ENCODE data around the gene SLX4IP.
"Not testable (repeated sequence)": the region's sequence is repeated elsewhere in the genome, so short reads cannot be mapped to it uniquely, and the experiment has no call there.

SLX4IP gene

DNA sequence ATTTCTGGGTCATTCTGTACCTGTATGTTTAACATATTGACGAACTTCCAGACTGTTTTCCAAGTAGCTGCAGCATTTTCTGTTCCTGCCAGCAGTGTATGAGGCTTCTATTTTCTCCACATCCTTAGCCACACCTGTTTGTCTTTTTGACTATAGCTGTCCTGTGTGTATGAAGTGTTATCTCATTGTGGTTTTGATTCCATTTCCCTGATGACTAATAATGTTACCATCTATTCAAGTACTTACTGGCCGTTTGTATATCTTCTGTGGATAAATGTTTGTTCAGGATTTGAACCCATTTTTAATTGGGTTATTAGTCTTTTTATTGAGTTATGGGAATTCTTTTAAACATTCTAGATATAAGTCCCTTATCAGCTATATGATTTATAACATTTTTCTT is 143.5 kb downstream of the SLX4IP start:
- DNase-seq: no peak

GRCh38 chr20:10579942-10580341 is 144.8 kb downstream of the SLX4IP start:
- no peak for DNase-seq

GRCh38 chr20:10580700-10581099 is 145.6 kb downstream of the SLX4IP start:
- DNase-seq: no peak

- no peak for DNase-seq
Measured at GRCh38 chr20:10581823-10582222, 146.7 kb downstream of the SLX4IP start.

DNA sequence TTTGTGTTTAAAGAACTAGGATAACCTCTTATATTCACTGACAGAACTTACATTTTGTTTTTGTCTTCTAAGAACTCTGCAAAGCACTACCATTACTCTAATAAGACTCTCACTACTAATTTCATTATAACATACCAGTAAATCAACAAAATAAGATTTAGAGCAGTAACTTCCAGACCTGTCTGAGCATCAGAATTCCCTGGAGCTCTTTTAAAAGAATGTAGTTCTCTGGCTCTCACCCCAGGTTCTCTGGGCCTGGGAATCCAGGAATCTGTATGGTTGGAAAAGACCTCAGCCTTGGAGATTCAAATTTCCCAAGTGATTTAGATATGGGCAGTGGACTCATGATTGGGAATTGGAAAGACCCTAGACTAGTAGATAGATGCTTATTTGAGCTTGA is 149.3 kb downstream of the SLX4IP start:
- DNase-seq: no peak

GRCh38 chr20:10585308-10585707 is 150.2 kb downstream of the SLX4IP start:
- no peak for DNase-seq

GRCh38 chr20:10586296-10586695 is 151.2 kb downstream of the SLX4IP start:
- no peak for DNase-seq

GRCh38 chr20:10590446-10590845 is 155.3 kb downstream of the SLX4IP start:
- not testable (repeated sequence) for DNase-seq

GRCh38 chr20:10590950-10591671 is 156.0 kb downstream of the SLX4IP start:
- no peak for DNase-seq

DNA sequence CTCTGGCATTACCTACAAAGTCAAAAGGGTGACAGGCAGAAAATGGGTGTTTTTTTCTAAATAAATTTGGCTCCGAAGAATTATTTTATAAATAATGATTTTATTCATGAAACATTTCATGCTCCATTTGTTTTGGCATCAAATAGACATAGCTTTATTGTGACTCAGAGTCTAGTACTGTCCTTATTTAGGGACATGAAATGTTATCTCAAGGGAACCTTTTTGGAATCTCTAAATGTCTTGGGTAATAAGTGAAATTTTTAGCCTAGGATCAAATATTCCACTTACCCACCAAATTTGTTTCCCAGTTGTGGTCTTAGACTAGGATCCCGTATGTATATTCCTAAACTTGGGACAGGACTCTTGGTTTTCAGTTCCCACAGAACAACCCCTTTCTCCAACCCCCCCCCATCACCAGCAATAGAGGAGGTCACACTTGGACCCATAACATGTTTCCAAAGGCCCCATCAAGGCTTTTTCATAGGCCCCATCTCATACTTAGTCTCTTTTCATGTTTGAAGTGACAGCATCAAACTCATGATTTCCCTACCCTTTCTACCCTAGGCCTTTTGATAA is 156.9 kb downstream of the SLX4IP start:
- DNase-seq: no peak

- no peak for DNase-seq
Measured at GRCh38 chr20:10594296-10594868, 159.3 kb downstream of the SLX4IP start.

GRCh38 chr20:10595266-10595665 is 160.2 kb downstream of the SLX4IP start:
- DNase-seq: no peak

DNA sequence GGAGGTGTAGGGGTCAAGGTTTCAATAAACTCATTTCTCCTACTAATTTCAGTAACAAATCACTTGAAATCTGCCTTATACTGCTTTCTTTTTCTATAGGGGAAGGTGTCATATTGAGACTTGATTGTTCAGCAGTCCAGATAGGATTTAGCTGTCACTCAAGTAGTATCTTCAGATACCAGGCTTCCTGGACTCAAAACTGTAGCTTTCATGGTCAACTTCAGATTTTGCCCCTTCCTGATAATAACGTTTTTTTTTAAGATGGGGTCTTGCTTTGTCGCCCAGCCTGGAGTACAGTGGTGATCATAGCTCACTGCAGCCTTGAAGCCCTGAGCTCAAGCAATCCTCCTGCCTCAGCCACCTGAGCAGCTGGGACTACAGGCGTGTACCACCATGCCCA is 160.9 kb downstream of the SLX4IP start:
- DNase-seq: no peak

- no peak for DNase-seq
Measured at GRCh38 chr20:10596710-10597121, 161.6 kb downstream of the SLX4IP start.

GRCh38 chr20:10597637-10598036 is 162.5 kb downstream of the SLX4IP start:
- no peak for DNase-seq

DNA sequence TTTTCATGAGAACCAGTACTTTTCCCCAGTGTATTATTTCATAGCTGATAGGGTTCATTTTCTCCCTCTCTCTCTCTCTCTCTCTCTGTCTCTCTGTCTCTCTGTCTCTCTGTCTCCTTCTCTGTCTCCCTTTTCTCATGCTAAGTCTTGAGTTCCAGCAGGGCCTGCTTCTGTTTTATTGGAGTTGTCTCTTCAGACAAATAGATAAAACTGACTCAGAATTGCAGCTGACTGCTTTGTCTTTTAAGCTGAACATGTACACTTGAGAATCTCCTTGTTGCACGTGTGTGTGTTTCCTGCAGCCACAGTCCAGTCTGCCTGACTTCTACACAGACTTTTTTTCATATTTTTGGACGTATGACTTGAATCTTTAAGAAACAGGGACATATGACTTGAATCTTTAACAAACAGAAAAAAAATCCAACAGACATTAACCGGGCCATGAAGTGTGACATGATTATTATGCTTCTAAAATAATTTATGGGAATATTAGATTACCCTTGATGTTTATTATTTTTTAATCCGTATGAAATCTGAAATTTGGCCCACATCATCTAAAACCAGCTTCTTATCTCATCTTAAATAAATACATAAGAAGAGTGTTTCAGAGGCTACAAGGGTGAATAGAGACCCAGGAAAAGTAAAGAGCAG is 167.2 kb downstream of the SLX4IP start:
- DNase-seq: no peak

DNA sequence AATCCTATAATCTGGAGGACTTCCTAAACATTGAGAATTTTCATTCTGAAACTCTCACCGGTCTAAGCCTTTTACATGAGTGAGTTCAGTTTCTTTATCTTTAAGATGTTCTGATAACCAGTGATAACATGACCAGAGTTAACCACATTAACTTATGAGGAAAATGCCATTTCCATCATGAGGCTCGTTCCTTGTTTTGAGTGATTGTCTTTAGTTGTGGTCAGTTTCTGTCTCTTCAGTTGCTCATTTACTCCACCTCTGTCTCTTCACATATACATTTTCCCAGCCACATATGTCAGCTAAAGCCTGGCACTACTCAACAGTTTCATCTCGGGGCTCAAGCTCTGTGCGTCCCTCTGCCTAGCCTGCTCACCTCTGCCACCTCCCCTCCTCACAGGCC is 168.3 kb downstream of the SLX4IP start:
- DNase-seq: no peak

DNA sequence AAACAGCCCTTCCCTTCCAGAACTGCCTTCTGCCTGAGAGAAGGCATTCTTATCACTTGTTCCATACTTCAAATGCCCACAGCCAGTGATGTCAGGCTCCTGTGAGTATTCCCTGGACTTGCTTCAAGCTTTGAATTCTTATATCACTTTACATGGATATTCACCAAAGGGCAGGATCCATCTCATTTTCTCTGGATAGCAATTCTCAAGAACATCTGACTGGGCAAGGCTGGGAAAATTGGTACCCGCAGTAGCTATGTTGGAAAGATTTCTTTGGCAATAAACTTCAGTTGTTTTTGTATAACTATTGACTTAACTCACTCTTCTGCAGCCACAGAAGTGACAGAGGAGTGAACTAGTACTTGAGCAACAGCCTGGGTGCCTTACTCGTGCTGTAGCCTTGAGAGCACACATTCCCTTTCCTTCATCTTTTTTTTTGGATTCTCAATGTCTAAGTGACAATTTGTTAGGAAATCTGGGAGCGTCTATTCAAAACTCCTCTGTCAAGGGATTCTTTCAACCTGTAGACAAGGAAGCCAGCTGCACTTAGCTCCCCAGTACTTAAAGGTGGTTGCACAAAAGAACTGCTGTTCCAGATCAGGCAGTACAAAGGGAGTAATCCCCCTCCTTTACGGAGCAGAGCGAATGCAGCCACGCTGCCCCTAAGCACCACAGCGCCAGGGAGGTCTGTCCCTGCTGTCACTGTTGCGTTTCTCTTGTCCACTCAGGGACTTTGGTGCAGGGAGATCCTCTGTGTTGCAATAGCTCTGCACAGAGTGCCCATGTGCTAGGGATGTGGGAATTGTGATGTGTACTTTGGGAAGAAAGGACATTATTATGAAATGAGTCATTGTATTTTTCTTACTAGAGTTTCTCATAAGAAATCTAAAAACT is 169.1 kb downstream of the SLX4IP start:
- DNase-seq: no peak

- no peak for DNase-seq
Measured at GRCh38 chr20:10604865-10605440, 169.8 kb downstream of the SLX4IP start.

GRCh38 chr20:10605547-10606195 is 170.6 kb downstream of the SLX4IP start:
- no peak for DNase-seq

- DNase-seq: no peak
Measured at GRCh38 chr20:10609276-10609675, 174.2 kb downstream of the SLX4IP start.

- DNase-seq: no peak
Measured at GRCh38 chr20:10609770-10610169, 174.7 kb downstream of the SLX4IP start.

Data from CD4-positive, alpha-beta T cell treated with Interleukin-15 for 1 hour (primary cell).